ENCODE results near the gene ECT2.

- TF ChIP-seq, protein P1, sequence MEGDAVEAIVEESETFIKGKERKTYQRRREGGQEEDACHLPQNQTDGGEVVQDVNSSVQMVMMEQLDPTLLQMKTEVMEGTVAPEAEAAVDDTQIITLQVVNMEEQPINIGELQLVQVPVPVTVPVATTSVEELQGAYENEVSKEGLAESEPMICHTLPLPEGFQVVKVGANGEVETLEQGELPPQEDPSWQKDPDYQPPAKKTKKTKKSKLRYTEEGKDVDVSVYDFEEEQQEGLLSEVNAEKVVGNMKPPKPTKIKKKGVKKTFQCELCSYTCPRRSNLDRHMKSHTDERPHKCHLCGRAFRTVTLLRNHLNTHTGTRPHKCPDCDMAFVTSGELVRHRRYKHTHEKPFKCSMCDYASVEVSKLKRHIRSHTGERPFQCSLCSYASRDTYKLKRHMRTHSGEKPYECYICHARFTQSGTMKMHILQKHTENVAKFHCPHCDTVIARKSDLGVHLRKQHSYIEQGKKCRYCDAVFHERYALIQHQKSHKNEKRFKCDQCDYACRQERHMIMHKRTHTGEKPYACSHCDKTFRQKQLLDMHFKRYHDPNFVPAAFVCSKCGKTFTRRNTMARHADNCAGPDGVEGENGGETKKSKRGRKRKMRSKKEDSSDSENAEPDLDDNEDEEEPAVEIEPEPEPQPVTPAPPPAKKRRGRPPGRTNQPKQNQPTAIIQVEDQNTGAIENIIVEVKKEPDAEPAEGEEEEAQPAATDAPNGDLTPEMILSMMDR (IDR thresholded peaks at IDR 0.05): no peak
- no peak for TF ChIP-seq POLR2A (IDR thresholded peaks at IDR 0.05)
Measured at GRCh38 chr3:172832983-172833382, 82.5 kb downstream of the ECT2 start.

All from thyroid gland (tissue), 4 donors.